GM21576 (cell line): ENCODE measurements around the gene FAM180B.

Source experiments
- ATAC-seq: cut with Tn5 transposase; IDR thresholded peaks from one replicate; pipeline ENCODE4 v1.9.1; 2021; ENCODE audit warnings: mild to moderate bottlenecking, moderate library complexity; ENCODE audit not compliant: unreplicated experiment

FAM180B gene

GRCh38 chr11:47566149-47566698 lies 20.3 kb upstream of the FAM180B start:
- ATAC-seq: no peak

DNA sequence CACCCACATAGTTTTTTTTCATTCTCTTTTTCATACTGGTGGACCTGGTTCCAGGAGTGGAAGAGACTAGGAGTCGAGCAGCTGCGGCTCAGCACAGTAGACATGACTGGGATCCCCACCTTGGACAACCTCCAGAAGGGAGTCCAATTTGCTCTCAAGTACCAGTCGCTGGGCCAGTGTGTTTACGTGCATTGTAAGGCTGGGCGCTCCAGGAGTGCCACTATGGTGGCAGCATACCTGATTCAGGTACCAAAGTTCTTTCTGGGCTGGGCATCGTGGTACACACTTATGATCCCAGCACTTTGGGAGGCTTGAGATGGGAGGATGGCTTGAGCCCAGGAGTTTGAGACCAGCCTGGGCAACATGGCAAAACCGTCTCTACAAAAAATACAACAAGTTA lies 16.8 kb upstream of the FAM180B start:
- ATAC-seq: no peak

- no peak for ATAC-seq
These were observed 15.7 kb upstream of the FAM180B start for GRCh38 chr11:47570651-47571356.

- no peak for ATAC-seq
These were observed 15.1 kb upstream of the FAM180B start for GRCh38 chr11:47571357-47571729.

- ATAC-seq: no peak
These were observed 14.6 kb upstream of the FAM180B start for GRCh38 chr11:47571895-47572294.

GRCh38 chr11:47572715-47573255 lies 13.7 kb upstream of the FAM180B start:
- no peak for ATAC-seq

GRCh38 chr11:47573321-47573720 lies 13.2 kb upstream of the FAM180B start:
- ATAC-seq: no peak

DNA sequence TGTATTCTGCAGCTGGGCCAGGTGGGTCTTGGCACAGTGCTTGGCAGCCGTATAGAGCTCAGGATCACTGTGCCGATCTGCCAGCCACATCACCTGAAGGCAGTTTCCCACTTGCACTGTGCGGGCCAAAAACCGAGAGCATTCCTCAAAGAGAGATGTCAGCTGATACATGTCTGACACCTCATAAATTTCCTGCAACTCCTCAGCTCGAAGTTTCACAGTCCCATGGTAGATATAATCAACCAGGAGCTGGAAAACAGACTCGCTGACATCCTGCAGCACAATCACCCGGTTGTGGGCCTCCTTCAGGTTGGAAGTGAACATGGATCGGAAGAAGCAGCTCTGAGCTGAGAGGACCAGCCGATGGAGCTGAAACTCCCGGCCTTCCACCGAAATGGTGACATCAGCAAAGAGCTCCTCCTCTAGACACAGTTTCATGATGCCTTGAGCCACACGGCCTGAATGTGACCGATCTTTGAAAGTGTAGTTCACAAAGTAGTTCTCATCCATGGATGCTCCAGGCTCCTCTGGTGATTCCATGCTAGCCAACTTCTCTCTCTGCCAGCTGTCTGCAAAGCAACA lies 8.9 kb upstream of the FAM180B start:
- ATAC-seq: no peak

DNA sequence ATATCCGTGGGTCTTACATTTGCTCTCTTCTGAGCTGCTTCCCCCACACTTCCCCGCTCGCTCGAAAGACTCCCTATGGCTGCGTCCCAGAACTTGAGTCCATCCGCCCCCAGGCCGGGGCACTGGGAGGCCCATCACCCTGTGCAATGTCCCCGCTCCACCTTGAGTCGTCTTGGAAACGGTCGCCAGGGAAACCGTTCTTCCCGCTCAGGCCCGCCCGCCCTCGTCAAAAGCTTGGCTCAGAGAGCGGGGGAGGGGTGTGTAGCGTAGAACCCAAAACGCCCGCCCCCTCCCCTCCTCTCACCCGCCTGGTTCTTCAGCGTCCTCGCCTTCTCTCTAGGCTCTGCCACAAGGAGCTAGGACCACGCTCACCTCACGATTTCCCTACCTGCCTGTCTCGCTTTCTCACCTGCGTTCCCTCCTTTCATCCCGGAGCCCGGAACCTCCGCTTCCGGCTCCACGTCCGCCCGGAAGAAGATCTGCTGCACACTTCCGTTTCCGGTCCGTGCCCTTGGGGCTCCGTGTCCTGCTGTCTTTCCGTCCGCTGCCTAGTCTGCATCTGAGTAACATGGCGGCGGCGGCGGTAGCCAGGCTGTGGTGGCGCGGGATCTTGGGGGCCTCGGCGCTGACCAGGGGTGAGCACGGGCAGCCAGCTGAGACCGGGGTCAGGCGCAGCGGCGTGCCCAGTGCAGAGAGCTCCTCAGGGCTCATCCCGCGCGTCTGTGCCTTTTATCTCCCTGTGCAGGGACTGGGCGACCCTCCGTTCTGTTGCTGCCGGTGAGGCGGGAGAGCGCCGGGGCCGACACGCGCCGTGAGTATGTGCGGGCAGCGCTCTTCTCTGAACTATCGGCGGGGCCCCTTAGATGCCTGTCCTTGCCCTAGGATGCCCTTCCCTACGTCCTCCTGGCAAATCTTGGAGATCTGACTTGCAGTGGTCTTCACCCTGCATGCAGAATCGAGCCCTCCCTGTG lies 7.7 kb upstream of the FAM180B start, which contains the start of the genes KBTBD4 and NDUFS3:
KBTBD4 (minus strand) TSS at position 447 of the 971 bp plus-strand sequence; CDS start at position 428, 19 bp downstream.
NDUFS3 (plus strand) TSS at position 551 of the 971 bp plus-strand sequence; CDS start at position 569, 18 bp downstream.
- ATAC-seq: peak; percentile 92

GRCh38 chr11:47583844-47584243 lies 2.6 kb upstream of the FAM180B start:
- ATAC-seq: no peak

GRCh38 chr11:47587039-47587716 lies 700 bp downstream of the FAM180B start:
- ATAC-seq: no peak

GRCh38 chr11:47587723-47588326 lies 1.3 kb downstream of the FAM180B start:
- no peak for ATAC-seq

DNA sequence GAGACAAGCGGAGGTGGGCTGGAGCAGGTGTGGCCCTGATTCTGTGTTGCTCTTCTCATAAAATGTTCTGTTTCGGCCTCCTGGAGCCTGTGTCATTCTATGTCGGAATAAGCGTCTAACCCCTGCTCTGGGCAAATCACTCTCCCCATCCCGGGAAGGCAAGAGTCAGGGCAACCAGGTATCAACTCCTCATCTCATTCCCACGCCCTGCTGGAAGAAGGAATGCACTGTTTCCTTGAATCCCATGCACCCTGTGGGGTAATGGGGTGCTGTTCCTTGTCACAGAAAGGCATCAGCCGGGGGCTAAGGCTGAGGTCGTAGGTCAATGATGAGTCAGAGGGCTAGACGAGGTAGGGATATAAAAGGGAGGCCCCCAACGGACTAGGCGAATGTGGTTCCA lies 2.6 kb downstream of the FAM180B start:
- ATAC-seq: no peak

- no peak for ATAC-seq
These were observed 3.1 kb downstream of the FAM180B start for GRCh38 chr11:47589584-47589976.

- ATAC-seq: no peak
These were observed 3.7 kb downstream of the FAM180B start for GRCh38 chr11:47589977-47590861.

GRCh38 chr11:47591764-47592163 lies 5.3 kb downstream of the FAM180B start:
- ATAC-seq: no peak

- ATAC-seq: no peak
These were observed 5.8 kb downstream of the FAM180B start for GRCh38 chr11:47592251-47592650.

- ATAC-seq: no peak
These were observed 6.5 kb downstream of the FAM180B start for GRCh38 chr11:47592970-47593369.

- ATAC-seq: no peak
These were observed 7.0 kb downstream of the FAM180B start for GRCh38 chr11:47593492-47593933.
